Trophoblast cell (in vitro differentiated cells and primary cell): ENCODE results near the gene ITPKB.

Experiments
- DNase-seq, 2 donors: peaks; one replicate each; pipeline ENCODE4 v3.0.0-alpha.2; 2016
- H2AFZ ChIP-seq: 2 replicates; pipeline ENCODE4 v1.6.1; 2013; ENCODE audit warnings: low read length, moderate library complexity, mild to moderate bottlenecking; ENCODE audit not compliant: insufficient read depth, poor library complexity
- H2AK5ac ChIP-seq: 2 replicates; pipeline ENCODE4 v1.6.1; 2013; ENCODE audit warnings: mild to moderate bottlenecking, low read length
- H2BK120ac ChIP-seq: 2 replicates; pipeline ENCODE4 v1.6.1; 2013; ENCODE audit warnings: low read length, mild to moderate bottlenecking, moderate library complexity; ENCODE audit not compliant: insufficient read depth, poor library complexity
- H2BK12ac ChIP-seq: 2 replicates; pipeline ENCODE4 v1.6.1; 2013; ENCODE audit warnings: mild to moderate bottlenecking, low read length, moderate library complexity
- H2BK5ac ChIP-seq: 2 replicates; pipeline ENCODE4 v1.6.1; 2013; ENCODE audit warnings: low read length, low read depth, moderate library complexity, mild to moderate bottlenecking; ENCODE audit not compliant: poor library complexity
- H3K14ac ChIP-seq: 2 replicates; pipeline ENCODE4 v1.6.1; 2013; ENCODE audit warnings: mild to moderate bottlenecking, low read length
- H3K18ac ChIP-seq: 2 replicates; pipeline ENCODE4 v1.6.1; 2013; ENCODE audit warnings: mild to moderate bottlenecking, low read length
- H3K23ac ChIP-seq: 2 replicates; pipeline ENCODE4 v1.6.1; 2013; ENCODE audit warnings: low read length
- H3K27ac ChIP-seq: 2 replicates; pipeline ENCODE4 v1.5.1; 2013; ENCODE audit warnings: low read depth, mild to moderate bottlenecking, inconsistent platforms, low read length, moderate library complexity
- H3K27me3 ChIP-seq: 2 replicates; pipeline ENCODE4 v1.6.1; 2013; ENCODE audit warnings: inconsistent platforms, mild to moderate bottlenecking, low read length, moderate library complexity; ENCODE audit not compliant: insufficient read depth
- H3K36me3 ChIP-seq, 2 experiments: 1 replicate in 1 of 2; 2 replicates in 1 of 2; pipeline ENCODE4 v1.6.1; 2013; ENCODE audit warnings: low read length in 2 of 2, mild to moderate bottlenecking in 2 of 2, moderate library complexity in 1 of 2; ENCODE audit not compliant: insufficient read depth in 2 of 2, control insufficient read depth in 1 of 2
- H3K4ac ChIP-seq: 2 replicates; pipeline ENCODE4 v1.6.1; 2013; ENCODE audit warnings: low read depth, mild to moderate bottlenecking, low read length, moderate library complexity
- H3K4me1 ChIP-seq, 2 experiments: 1 replicate in 1 of 2; 2 replicates in 1 of 2; pipeline ENCODE4 v1.6.1; 2013; ENCODE audit warnings: low read length in 2 of 2, mild to moderate bottlenecking in 2 of 2, moderate library complexity in 1 of 2; ENCODE audit not compliant: insufficient read depth in 2 of 2, control insufficient read depth in 1 of 2
- H3K4me2 ChIP-seq: 2 replicates; pipeline ENCODE4 v1.6.1; 2013; ENCODE audit warnings: inconsistent platforms, mild to moderate bottlenecking, low read length, moderate library complexity
- H3K4me3 ChIP-seq: 2 replicates; pipeline ENCODE4 v1.5.1; 2013; ENCODE audit warnings: mild to moderate bottlenecking, low read depth, low read length, inconsistent platforms
- H3K79me1 ChIP-seq: one replicate; pipeline ENCODE4 v1.6.1; 2013; ENCODE audit warnings: low read length
- H3K79me2 ChIP-seq: 2 replicates; pipeline ENCODE4 v1.6.1; 2013; ENCODE audit warnings: low read length, mild to moderate bottlenecking; ENCODE audit not compliant: control insufficient read depth, insufficient read depth, poor library complexity
- H3K9ac ChIP-seq: 2 replicates; pipeline ENCODE4 v1.6.1; 2013; ENCODE audit warnings: mild to moderate bottlenecking, low read length
- H3K9me3 ChIP-seq: 2 replicates; pipeline ENCODE4 v1.6.1; 2013; ENCODE audit warnings: low read depth, mild to moderate bottlenecking, control low read depth, inconsistent platforms, low read length; ENCODE audit not compliant: insufficient read depth
- H4K12ac ChIP-seq: 2 replicates; pipeline ENCODE4 v1.6.1; 2013; ENCODE audit warnings: low read depth, mild to moderate bottlenecking, low read length, moderate library complexity
- H4K8ac ChIP-seq: 2 replicates; pipeline ENCODE4 v1.6.1; 2013; ENCODE audit warnings: low read depth, mild to moderate bottlenecking, low read length, moderate library complexity
- H4K91ac ChIP-seq: one replicate; pipeline ENCODE4 v1.6.1; 2013; ENCODE audit warnings: low read depth, mild to moderate bottlenecking, low read length, moderate library complexity
- WGBS: extraction: QIAGEN DNeasy Blood & Tissue Kit; methylation state at CpG from one replicate; pipeline ENCODE4 v1.1.7; 2013; ENCODE audit warnings: missing lambda C conversion rate; ENCODE audit not compliant: insufficient read length, insufficient coverage; ENCODE audit errors: extremely low coverage; 5-methylcytosine and 5-hydroxymethylcytosine counted together

The ITPKB gene

DNA sequence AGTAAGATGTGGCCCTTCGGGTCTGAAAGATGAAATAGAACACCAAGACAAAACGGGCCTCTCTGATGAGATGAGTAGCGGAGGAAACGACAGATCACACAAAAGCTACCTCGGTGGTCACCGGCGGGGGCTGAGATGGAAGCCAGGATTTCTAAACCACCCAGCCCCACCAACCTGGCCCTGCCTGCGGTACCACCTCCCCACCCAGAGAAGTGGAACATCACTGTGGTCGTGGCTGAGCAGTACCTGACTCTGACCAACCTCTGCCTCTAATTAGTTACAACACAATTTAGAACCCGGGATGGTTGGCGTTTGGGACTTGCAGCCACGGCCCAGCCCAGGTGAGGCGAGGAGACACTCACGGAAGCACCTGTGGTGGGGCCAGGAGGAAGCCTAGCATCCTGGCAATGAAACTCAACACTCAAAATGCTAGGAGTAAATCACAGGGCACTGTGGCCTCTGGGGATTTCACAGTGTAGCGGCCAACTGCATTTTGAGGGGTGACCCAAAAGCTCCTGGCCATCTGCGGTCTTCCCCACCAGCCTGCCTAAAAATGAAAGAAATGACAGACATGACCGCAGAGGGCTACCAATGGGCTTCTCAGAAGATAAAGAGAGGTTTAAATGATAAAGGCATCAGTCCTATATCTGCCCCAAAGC is 73.4 kb downstream of the ITPKB start:
- Histone ChIP-seq H4K91ac (no peak overlapping the region), H3K36me3 (no peaks in the 10 kb centered on the region), H4K8ac (peak overlapping the region; percentile 31), H3K79me2 (no peaks in the 10 kb centered on the region), H3K23ac (no peak overlapping the region), H2BK5ac (no peak overlapping the region), H3K27ac (no peak overlapping the region), H3K9ac (no peak overlapping the region), H3K4me2 (no peak overlapping the region), H3K9me3 (no peaks in the 10 kb centered on the region), H3K4me1 (peaks cover 34% of the 10 kb centered on the region in 2 experiments), H2BK120ac (no peak overlapping the region), H4K12ac (no peak overlapping the region), H2AFZ (no peak overlapping the region), H3K4me3 (no peak overlapping the region), H3K27me3 (no peaks in the 10 kb centered on the region), H3K4ac (no peak overlapping the region), H3K18ac (no peak overlapping the region), H2BK12ac (no peak overlapping the region), H3K14ac (no peak overlapping the region), H2AK5ac (no peak overlapping the region), H3K79me1 (peaks cover 9% of the 10 kb centered on the region)
- DNase-seq: no peak
- no CpG with 5 or more reads among the region's 17 CpGs for WGBS

DNA sequence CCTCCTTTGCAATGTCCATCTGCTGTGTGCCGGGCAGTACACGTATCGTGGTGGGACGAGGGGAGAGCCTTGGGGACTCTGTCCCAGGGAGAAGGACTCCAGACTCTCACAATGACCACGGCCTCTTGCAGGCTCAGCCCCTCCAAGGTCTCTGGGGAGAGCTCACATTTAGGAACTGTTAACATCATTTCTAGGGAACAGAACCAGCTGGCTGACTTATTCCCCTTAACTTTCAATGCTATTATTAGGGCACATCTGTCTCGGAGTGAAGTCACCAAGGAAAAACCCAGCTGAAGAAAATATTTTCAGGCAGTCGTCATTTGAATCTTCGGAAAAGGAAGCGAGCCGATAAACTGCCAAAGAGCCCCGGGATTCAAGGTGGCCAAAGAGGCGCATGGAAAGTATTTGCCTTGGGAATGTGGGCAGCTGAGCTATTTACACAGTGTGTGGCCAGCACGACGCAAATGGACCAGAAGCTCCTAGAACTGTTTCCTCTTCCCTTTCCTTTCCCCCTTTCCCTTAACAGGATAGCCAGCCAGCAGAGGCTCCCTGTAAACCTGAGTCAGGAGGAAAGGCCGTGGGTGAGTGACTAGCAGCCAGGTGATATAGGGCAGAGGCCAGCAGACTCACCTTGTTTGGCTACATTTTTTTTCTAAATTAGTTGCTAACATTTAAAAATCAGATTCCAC is 74.5 kb downstream of the ITPKB start:
- Histone ChIP-seq H3K9ac (no peak overlapping the region), H3K79me2 (no peaks in the 10 kb centered on the region), H3K23ac (no peak overlapping the region), H3K9me3 (no peaks in the 10 kb centered on the region), H4K91ac (peak overlapping the region; percentile 30), H3K4me3 (no peak overlapping the region), H2AK5ac (no peak overlapping the region), H3K36me3 (no peaks in the 10 kb centered on the region), H3K4me2 (no peak overlapping the region), H2BK120ac (no peak overlapping the region), H3K79me1 (peaks cover 10% of the 10 kb centered on the region), H4K12ac (no peak overlapping the region), H4K8ac (no peak overlapping the region), H3K27ac (no peak overlapping the region), H3K27me3 (no peaks in the 10 kb centered on the region), H2AFZ (no peak overlapping the region), H3K4ac (no peak overlapping the region), H3K4me1 (peaks cover 34 to 35% of the 10 kb centered on the region in 2 experiments), H3K18ac (no peak overlapping the region), H2BK5ac (no peak overlapping the region), H3K14ac (no peak overlapping the region), H2BK12ac (peak overlapping the region; percentile 71)
- DNase-seq: peak; percentile 88 to 94
- no CpG with 5 or more reads among the region's 15 CpGs for WGBS

DNA sequence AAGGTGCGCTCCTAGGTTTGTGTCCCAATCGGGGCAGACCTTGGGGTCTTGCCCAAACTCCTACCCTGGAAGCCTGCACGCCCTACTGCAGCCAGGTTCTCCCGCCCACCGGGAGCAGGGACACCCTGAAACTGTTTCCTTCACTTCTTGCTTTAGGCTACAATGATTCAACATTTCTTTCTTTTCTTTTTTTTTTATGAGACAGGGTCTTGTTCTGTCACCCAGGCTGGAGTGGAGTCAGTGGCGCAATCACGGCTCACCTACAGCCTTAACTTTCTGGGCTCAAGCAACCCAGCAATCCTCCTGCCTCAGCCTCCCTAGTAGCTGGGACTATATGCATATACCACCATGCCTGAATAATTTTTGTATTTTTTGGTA is 75.8 kb downstream of the ITPKB start:
- Histone ChIP-seq H3K4me1 (peaks cover 34 to 35% of the 10 kb centered on the region in 2 experiments), H3K18ac (no peak overlapping the region), H3K79me1 (peaks cover 10% of the 10 kb centered on the region), H3K9ac (no peak overlapping the region), H3K9me3 (no peaks in the 10 kb centered on the region), H3K27me3 (no peaks in the 10 kb centered on the region), H3K14ac (no peak overlapping the region), H3K4ac (no peak overlapping the region), H3K4me3 (no peak overlapping the region), H2BK120ac (no peak overlapping the region), H4K91ac (no peak overlapping the region), H2AK5ac (peak overlapping the region; percentile 45), H4K12ac (no peak overlapping the region), H3K79me2 (no peaks in the 10 kb centered on the region), H3K23ac (no peak overlapping the region), H3K36me3 (no peaks in the 10 kb centered on the region), H3K4me2 (no peak overlapping the region), H3K27ac (peak overlapping the region; percentile 15), H2BK5ac (peak overlapping the region; percentile 51), H2AFZ (no peak overlapping the region), H4K8ac (no peak overlapping the region), H2BK12ac (peak overlapping the region; percentile 3)
- WGBS: no CpG with 5 or more reads among the region's 7 CpGs
- DNase-seq: no peak

DNA sequence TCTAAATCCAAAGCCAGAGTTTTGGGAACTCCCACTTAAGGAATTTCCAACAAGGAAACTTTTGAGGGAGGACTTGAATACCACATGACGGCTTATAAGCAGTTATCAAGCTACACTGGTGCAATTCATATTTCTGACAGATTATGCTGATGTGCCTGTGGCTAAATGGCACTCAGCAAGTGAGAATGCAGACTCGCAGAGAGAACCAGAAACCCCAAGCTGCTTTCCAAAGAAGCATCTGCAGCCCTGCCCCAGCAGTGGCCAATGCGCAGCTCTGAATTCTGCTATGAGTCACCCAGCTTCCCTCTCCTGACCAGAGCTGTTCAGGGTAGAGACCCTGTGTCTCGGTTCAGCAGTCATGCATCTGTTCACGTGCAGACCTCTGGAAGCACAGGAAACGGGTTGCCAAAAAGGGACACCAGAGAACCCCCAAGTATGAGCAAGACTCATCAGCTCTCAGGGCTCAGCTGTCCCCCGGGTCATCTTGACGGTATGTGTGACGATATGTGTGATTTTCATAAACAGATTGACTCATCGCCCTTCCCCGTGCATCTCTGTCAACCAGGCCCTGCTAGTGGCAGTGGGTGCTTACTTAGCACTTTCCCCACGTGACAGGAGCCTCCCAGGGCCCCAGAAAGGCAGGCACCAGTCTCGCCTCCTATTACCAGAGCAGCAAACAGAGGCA is 76.3 kb downstream of the ITPKB start:
- Histone ChIP-seq H3K4me1 (peaks cover 33 to 34% of the 10 kb centered on the region in 2 experiments), H2AFZ (no peak overlapping the region), H3K36me3 (no peaks in the 10 kb centered on the region), H4K91ac (no peak overlapping the region), H2BK12ac (peak overlapping the region; percentile 3), H3K27me3 (no peaks in the 10 kb centered on the region), H3K4me3 (no peak overlapping the region), H2AK5ac (peak overlapping the region; percentile 45), H3K79me1 (peaks cover 10% of the 10 kb centered on the region), H3K4me2 (no peak overlapping the region), H2BK5ac (peak overlapping the region; percentile 51), H4K12ac (no peak overlapping the region), H3K18ac (no peak overlapping the region), H3K79me2 (no peaks in the 10 kb centered on the region), H3K14ac (no peak overlapping the region), H3K23ac (no peak overlapping the region), H3K4ac (no peak overlapping the region), H2BK120ac (no peak overlapping the region), H4K8ac (no peak overlapping the region), H3K9ac (no peak overlapping the region), H3K27ac (peak overlapping the region; percentile 15), H3K9me3 (no peaks in the 10 kb centered on the region)
- peak; percentile 94 to 97 for DNase-seq
- no CpG with 5 or more reads among the region's 13 CpGs for WGBS
